HCT116 (cell line): ENCODE results near the gene ALMS1.

Source experiments
- CEBPB ChIP-seq: IDR thresholded peaks from 2 replicates; pipeline ENCODE4 v1.6.1; 2012; ENCODE audit warnings: low read depth
- CTCF ChIP-seq, 3 experiments: fragments of 200-600 bp in 1 of 3; sonication (generic) in 1 of 3; IDR thresholded peaks in 2 of 3; conservative IDR thresholded peaks in 1 of 3; 2 replicates each; pipeline ENCODE4 v1.5.1; 2012 to 2017; ENCODE audit warnings: low read depth in 2 of 3, low read length in 2 of 3, antibody characterized with exemption in 1 of 3, borderline replicate concordance in 1 of 3, control low read depth in 1 of 3, mild to moderate bottlenecking in 1 of 3, mixed read lengths in 1 of 3, mixed run types in 1 of 3, moderate library complexity in 1 of 3; ENCODE audit not compliant: insufficient read depth in 1 of 3
- ELF1 ChIP-seq: IDR thresholded peaks from 2 replicates; pipeline ENCODE4 v1.6.1; 2012; ENCODE audit warnings: low read depth, borderline replicate concordance
- EZH2 ChIP-seq: fragments of 200-600 bp; sonication (generic); IDR thresholded peaks from 2 replicates; pipeline ENCODE4 v1.6.1; 2017; ENCODE audit warnings: antibody characterized with exemption, mixed run types
- EZH2phosphoT487 ChIP-seq: fragments of 200-600 bp; IDR thresholded peaks from 2 replicates; pipeline ENCODE4 v1.6.1; 2018; ENCODE audit warnings: antibody characterized with exemption, borderline replicate concordance
- FOSL1 ChIP-seq: IDR thresholded peaks from 2 replicates; pipeline ENCODE4 v1.6.1; 2012; ENCODE audit warnings: low read depth
- JUND ChIP-seq: IDR thresholded peaks from 2 replicates; pipeline ENCODE4 v1.6.1; 2012
- POLR2A ChIP-seq: IDR thresholded peaks from 2 replicates; pipeline ENCODE4 v1.7.0; 2011; ENCODE audit warnings: borderline replicate concordance; ENCODE audit not compliant: insufficient read depth, insufficient read length; ENCODE audit errors: extremely low read depth
- RAD21 ChIP-seq: IDR thresholded peaks from 2 replicates; pipeline ENCODE4 v1.6.1; 2012; ENCODE audit warnings: low read depth, mild to moderate bottlenecking
- REST ChIP-seq: IDR thresholded peaks from 2 replicates; pipeline ENCODE4 v1.6.1; 2012; ENCODE audit warnings: low read depth

GRCh38 chr2:73561422-73561821 is 175.8 kb downstream of the ALMS1 start:
- TF ChIP-seq CTCF (IDR thresholded peaks at IDR 0.05 in 2 of 3, conservative IDR thresholded peaks at IDR 0.05 in 1 of 3; ENCODE audit: borderline replicate concordance in 1 of 3, insufficient read depth in 1 of 3, low read depth in 2 of 3, low read length in 2 of 3) (no peak), POLR2A (no peak), RAD21 (no peak), REST (no peak), EZH2phosphoT487 (no peak), JUND (no peak), FOSL1 (no peak), ELF1 (no peak), CEBPB (no peak), EZH2 (no peak)
